Smooth muscle cell (in vitro differentiated cells): Measurements from ENCODE around the gene HNRNPCL1. TPM values are rescaled to one million over a fixed set of nuclear protein-coding genes. Genes with fewer than 3 reads are reported as not detected.

Source experiments
- DNase-seq: peaks from one replicate; lab custom pipeline; 2025; ENCODE audit not compliant: unreplicated experiment; lab: John Stamatoyannopoulos, UW
- H2AFZ ChIP-seq: fragments of 200-600 bp; sonication (generic); 2 replicates; pipeline ENCODE4 v1.6.0; 2016; ENCODE audit warnings: antibody characterized with exemption, low read depth, mild to moderate bottlenecking
- H3F3A ChIP-seq: fragments of 200-600 bp; sonication (generic); 2 replicates; pipeline ENCODE4 v1.6.0; 2017; ENCODE audit warnings: antibody characterized with exemption, low read depth
- H3K27ac ChIP-seq: fragments of 200-600 bp; sonication (generic); 2 replicates; pipeline ENCODE4 v1.5.1; 2016; ENCODE audit warnings: low read depth, mild to moderate bottlenecking
- H3K27me3 ChIP-seq: fragments of 200-600 bp; sonication (generic); 2 replicates; pipeline ENCODE4 v1.6.1; 2016; ENCODE audit warnings: low read depth, mild to moderate bottlenecking
- H3K36me3 ChIP-seq: fragments of 200-600 bp; sonication (generic); 2 replicates; pipeline ENCODE4 v1.5.1; 2016; ENCODE audit warnings: low read depth
- H3K4me1 ChIP-seq: fragments of 200-600 bp; sonication (generic); 2 replicates; pipeline ENCODE4 v1.5.1; 2016; ENCODE audit warnings: low read depth
- H3K4me2 ChIP-seq: fragments of 200-600 bp; sonication (generic); 2 replicates; pipeline ENCODE4 v1.6.0; 2016; ENCODE audit warnings: mild to moderate bottlenecking
- H3K4me3 ChIP-seq: fragments of 200-600 bp; sonication (generic); 2 replicates; pipeline ENCODE4 v1.5.1; 2016; ENCODE audit warnings: mild to moderate bottlenecking
- H3K79me2 ChIP-seq: fragments of 200-600 bp; sonication (generic); 2 replicates; pipeline ENCODE4 v1.6.0; 2016; ENCODE audit warnings: low read depth, mild to moderate bottlenecking
- H3K9ac ChIP-seq: fragments of 200-600 bp; sonication (generic); 2 replicates; pipeline ENCODE4 v1.6.0; 2016; ENCODE audit warnings: low read depth
- H3K9me3 ChIP-seq: fragments of 200-600 bp; sonication (generic); replicated peaks from 2 replicates; pipeline ENCODE4 v1.5.1; 2016; ENCODE audit warnings: low read depth
- H4K20me1 ChIP-seq: fragments of 200-600 bp; sonication (generic); 2 replicates; pipeline ENCODE4 v1.6.0; 2016; ENCODE audit warnings: low read depth
- CTCF ChIP-seq: fragments of 200-600 bp; sonication (generic); IDR thresholded peaks from 2 replicates; pipeline ENCODE4 v1.5.1; 2017; ENCODE audit warnings: borderline replicate concordance, mild to moderate bottlenecking, antibody characterized with exemption; ENCODE audit not compliant: insufficient read depth, poor library complexity, severe bottlenecking
- WGBS: methylation state at CpG from one replicate; pipeline ENCODE4 v1.1.7; 2016; ENCODE audit warnings: low lambda C conversion rate; 5-methylcytosine and 5-hydroxymethylcytosine counted together
- polyA plus RNA-seq: library from polyadenylated mRNA; unstranded; fragments of >200 nt; fragmentation: Nextera tagmentation; extraction: Ambion mirVana; gene quantifications from 2 replicates; pipeline ENCODE4 v1.2.1, GENCODE V29; 2016
- total RNA-seq: library from RNA; depleted of rRNA; stranded (reverse); fragments of >200 nt; gene quantifications from 2 replicates; pipeline ENCODE4 v1.2.3, GENCODE V29; 2014

Gene HNRNPCL1
- total and polyA plus RNA-seq, 2 experiments from 2014 or later: not detected

DNA sequence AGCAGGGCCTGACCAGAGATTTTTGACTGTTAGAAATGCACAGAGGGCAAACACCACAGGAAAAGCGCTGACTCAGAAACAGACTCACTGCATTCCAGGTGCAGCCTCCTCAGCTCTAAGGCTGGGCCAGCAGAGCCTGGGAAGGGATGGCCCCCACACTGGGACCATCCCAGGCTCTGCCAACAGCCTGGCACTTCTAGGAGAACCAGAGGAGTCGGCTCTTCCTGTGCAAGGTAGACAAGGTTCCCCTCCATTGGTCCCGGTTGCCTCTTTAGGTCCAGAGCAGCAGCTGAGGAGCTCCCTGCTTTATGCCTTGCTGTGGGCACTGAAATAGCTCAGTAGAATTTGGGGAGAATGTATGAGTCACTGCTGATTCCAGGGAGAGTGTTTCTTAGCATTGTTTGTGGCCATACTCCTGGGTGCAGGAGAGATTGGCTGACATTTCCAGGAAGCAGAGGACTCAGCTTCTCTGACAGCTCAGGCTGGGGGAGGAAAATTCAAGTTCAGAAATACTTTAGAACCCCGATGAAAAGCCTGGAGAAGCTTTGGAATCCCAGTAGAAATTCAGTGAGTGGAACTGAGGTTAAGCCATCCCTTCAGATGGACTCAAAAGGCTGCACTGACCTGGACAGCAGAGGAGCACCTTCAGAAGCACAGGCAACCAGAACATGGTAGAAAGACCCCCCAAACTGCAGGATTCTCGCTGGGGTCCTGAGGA lies 37.7 kb downstream of the HNRNPCL1 start:
- no peak for DNase-seq
- Histone ChIP-seq H3F3A (no peaks in the 10 kb centered on the region), H3K4me3 (no peak overlapping the region), H3K9ac (no peak overlapping the region), H3K4me2 (no peak overlapping the region), H4K20me1 (no peaks in the 10 kb centered on the region), H3K4me1 (no peaks in the 10 kb centered on the region), H3K36me3 (no peaks in the 10 kb centered on the region), H3K9me3 (no peaks in the 10 kb centered on the region), H3K27me3 (no peaks in the 10 kb centered on the region), H3K27ac (no peak overlapping the region), H2AFZ (no peak overlapping the region), H3K79me2 (no peaks in the 10 kb centered on the region)
- TF ChIP-seq CTCF: no peak
- 57% methylated on average over 5 of the region's 5 CpGs for WGBS

GRCh38 chr1:12809933-12810332 lies 38.6 kb downstream of the HNRNPCL1 start:
- H4K20me1 ChIP-seq: no peaks in the 10 kb centered on the region
- no peak overlapping the region for H2AFZ ChIP-seq
- H3K79me2 ChIP-seq: no peaks in the 10 kb centered on the region
- no peaks in the 10 kb centered on the region for H3F3A ChIP-seq
- H3K4me3 ChIP-seq: no peak overlapping the region
- no peak for TF ChIP-seq CTCF
- no peak overlapping the region for H3K9ac ChIP-seq
- DNase-seq: no peak
- H3K36me3 ChIP-seq: no peaks in the 10 kb centered on the region
- H3K9me3 ChIP-seq: peaks cover 2% of the 10 kb centered on the region
- H3K4me2 ChIP-seq: no peak overlapping the region
- no peaks in the 10 kb centered on the region for H3K4me1 ChIP-seq
- WGBS: 69% methylated on average over 1 of the region's 1 CpG
- H3K27me3 ChIP-seq: no peaks in the 10 kb centered on the region
- no peak overlapping the region for H3K27ac ChIP-seq

DNA sequence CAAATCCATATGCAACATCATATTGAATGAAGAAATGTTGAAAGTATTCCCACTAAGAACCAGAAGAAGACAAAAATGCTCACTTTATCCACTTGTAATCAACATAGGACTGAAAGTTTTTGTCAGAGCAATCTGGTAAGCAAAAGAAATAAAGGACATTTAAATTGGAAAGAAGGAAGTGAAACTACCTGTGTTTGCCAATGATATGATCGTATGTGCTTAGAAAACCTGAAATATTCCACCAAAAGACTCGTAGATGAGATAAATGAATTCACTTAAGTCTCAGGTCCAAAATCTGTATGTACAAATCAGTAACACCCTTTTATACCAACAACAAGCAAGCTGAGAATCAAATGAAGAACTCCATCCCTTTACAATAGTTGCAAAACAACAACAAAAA lies 48.8 kb downstream of the HNRNPCL1 start:
- DNase-seq: no peak
- Histone ChIP-seq H4K20me1 (no peaks in the 10 kb centered on the region), H3K27me3 (no peaks in the 10 kb centered on the region), H3K4me1 (no peaks in the 10 kb centered on the region), H3F3A (no peaks in the 10 kb centered on the region), H3K9me3 (peaks cover 2% of the 10 kb centered on the region), H3K9ac (no peak overlapping the region), H2AFZ (no peak overlapping the region), H3K27ac (no peak overlapping the region), H3K36me3 (no peaks in the 10 kb centered on the region), H3K4me3 (no peak overlapping the region), H3K79me2 (no peaks in the 10 kb centered on the region), H3K4me2 (no peak overlapping the region)
- 78% methylated on average over 2 of the region's 2 CpGs for WGBS
- no peak for TF ChIP-seq CTCF

DNA sequence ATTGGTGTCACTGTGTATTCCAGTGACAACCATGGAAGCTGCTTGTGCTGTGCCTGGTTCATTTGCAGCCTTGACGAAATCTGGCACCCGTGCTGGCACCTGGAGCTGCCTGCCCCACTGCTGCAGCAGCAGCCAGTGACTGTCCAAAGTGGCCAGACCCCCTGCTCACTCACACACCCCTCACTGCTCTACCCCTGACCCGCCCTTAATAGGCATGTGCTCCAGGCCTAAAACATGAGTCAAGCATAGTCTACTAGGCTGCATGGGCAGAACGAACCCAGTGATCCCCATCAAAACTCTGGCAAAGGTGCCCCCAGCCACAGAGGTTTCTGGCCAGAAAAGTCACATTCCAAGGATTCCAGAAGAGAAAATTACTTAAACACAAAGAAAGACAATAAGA lies 49.6 kb downstream of the HNRNPCL1 start:
- Histone ChIP-seq H3K9ac (no peak overlapping the region), H3K36me3 (no peaks in the 10 kb centered on the region), H3K4me2 (no peak overlapping the region), H3K27ac (no peak overlapping the region), H2AFZ (no peak overlapping the region), H3K27me3 (no peaks in the 10 kb centered on the region), H3K4me1 (no peaks in the 10 kb centered on the region), H3F3A (no peaks in the 10 kb centered on the region), H3K79me2 (no peaks in the 10 kb centered on the region), H4K20me1 (no peaks in the 10 kb centered on the region), H3K4me3 (no peak overlapping the region), H3K9me3 (no peaks in the 10 kb centered on the region)
- 70% methylated on average over 3 of the region's 4 CpGs for WGBS
- no peak for TF ChIP-seq CTCF
- DNase-seq: no peak
